Nephron progenitor cell (in vitro differentiated cells): ENCODE data around the gene MEI1.
"Not testable (repeated sequence)": the region's sequence is repeated elsewhere in the genome, so short reads cannot be mapped to it uniquely, and the experiment has no call there.

Source experiments
- DNase-seq: peaks from one replicate; pipeline ENCODE4 v3.0.0; 2021
- H3K27ac Mint-ChIP-seq: 2 replicates; pipeline ENCODE4 v1.8.0; 2021; ENCODE audit warnings: mild to moderate bottlenecking, moderate library complexity, mixed read lengths
- H3K27me3 Mint-ChIP-seq: 2 replicates; pipeline ENCODE4 v1.8.0; 2021; ENCODE audit warnings: mild to moderate bottlenecking, low read depth, mixed read lengths; ENCODE audit not compliant: poor library complexity
- H3K36me3 Mint-ChIP-seq: 2 replicates; pipeline ENCODE4 v1.8.0; 2021; ENCODE audit warnings: low read depth, mixed read lengths
- H3K4me1 Mint-ChIP-seq: 2 replicates; pipeline ENCODE4 v1.8.0; 2021; ENCODE audit warnings: mixed read lengths
- H3K4me3 Mint-ChIP-seq: 2 replicates; pipeline ENCODE4 v1.8.0; 2021; ENCODE audit warnings: mild to moderate bottlenecking, moderate library complexity, mixed read lengths
- H3K9me3 Mint-ChIP-seq: 2 replicates; pipeline ENCODE4 v1.8.0; 2021; ENCODE audit warnings: mild to moderate bottlenecking, moderate library complexity, mixed read lengths
- CTCF ChIP-seq: fragments of 200-600 bp; sonication (generic); IDR thresholded peaks from 2 replicates; pipeline ENCODE4 v1.5.0; 2021; ENCODE audit warnings: antibody characterized with exemption

The MEI1 gene

GRCh38 chr22:41664490-41664889 is 34.8 kb upstream of the MEI1 start:
- Mint-ChIP-seq H3K27me3 (no peaks in the 10 kb centered on the region), H3K4me1 (peaks cover 11% of the 10 kb centered on the region), H3K27ac (peak overlapping the region; percentile 81), H3K4me3 (no peak overlapping the region), H3K9me3 (no peaks in the 10 kb centered on the region), H3K36me3 (peaks cover 33% of the 10 kb centered on the region)
- DNase-seq, result no peak
- no peak for TF ChIP-seq CTCF

DNA sequence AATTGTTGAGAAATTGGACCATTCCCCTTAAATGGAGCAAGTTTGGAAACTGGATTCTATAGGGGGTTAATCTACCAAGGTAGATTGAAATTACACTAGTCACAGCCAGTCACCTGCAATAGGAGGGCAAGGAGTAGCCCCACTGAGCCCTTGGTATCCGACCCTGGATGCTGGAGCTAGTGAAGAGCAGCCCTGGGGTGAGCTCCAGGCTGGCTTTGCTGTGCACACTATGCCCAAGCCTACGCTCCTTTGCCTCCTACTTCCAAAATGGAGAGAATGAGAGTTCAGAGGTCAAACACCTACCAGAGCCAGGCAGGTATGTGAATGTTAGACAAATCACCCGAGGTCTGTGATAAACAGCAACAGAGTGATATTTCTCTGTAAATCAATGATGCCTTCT is 34.4 kb upstream of the MEI1 start:
- H3K4me3 Mint-ChIP-seq, result no peak overlapping the region
- peaks cover 11% of the 10 kb centered on the region for H3K4me1 Mint-ChIP-seq
- no peak for TF ChIP-seq CTCF
- no peaks in the 10 kb centered on the region for H3K27me3 Mint-ChIP-seq
- peaks cover 32% of the 10 kb centered on the region for H3K36me3 Mint-ChIP-seq
- DNase-seq, result no peak
- H3K9me3 Mint-ChIP-seq, result no peaks in the 10 kb centered on the region
- peak overlapping the region; percentile 81 for H3K27ac Mint-ChIP-seq

DNA sequence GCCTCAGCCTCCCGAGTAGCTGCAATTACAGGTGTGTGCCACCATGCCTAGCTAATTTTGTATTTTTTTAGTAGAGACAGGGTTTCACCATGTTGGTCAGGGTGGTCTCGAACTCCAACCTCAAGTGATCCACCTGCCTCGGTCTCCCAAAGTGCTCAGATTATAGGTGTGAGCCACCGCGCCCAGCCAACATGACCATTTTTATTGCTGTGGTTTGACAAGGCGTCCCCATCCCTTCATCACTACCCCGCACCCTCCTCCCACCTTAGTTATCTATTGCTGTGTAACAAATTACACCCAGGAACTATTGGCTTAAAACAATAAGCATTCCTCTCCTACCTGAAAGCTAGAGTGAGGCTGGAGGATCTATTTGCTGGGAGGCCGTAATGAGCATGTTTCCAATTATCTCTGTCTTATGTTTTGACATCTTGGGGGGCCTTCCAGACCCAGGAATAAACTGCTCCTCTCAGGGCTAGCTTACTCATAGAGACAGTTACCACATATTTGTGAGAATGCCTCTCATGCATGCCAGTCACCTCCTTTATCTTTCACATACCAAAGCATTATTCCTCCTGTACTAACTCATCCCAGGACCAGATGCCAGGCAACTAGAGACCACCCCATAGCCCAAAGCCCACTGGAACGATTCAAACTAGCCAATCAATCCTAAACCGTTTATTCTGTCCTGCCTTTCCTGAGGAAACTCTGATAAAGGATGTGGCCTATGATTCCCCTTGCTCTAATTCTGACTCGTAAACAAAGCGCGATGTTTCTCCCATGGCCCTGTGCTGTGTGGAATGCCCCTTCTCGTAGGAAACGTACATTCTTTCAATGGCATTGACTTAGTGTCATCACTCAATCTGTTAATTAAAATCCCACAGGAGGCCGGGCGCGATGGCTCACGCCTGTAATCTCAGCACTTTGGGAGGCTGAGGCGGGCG is 30.1 kb upstream of the MEI1 start:
- no peak for DNase-seq
- H3K4me1 Mint-ChIP-seq, result peaks cover 11% of the 10 kb centered on the region
- no peaks in the 10 kb centered on the region for H3K27me3 Mint-ChIP-seq
- peaks cover 26% of the 10 kb centered on the region for H3K36me3 Mint-ChIP-seq
- H3K4me3 Mint-ChIP-seq, result no peak overlapping the region
- H3K27ac Mint-ChIP-seq, result peak overlapping the region; percentile 24
- TF ChIP-seq CTCF, result no peak
- no peaks in the 10 kb centered on the region for H3K9me3 Mint-ChIP-seq

- Mint-ChIP-seq H3K36me3 (peaks cover 40% of the 10 kb centered on the region), H3K27ac (peak overlapping the region; percentile 79)
- H3K27me3 Mint-ChIP-seq, H3K4me3 Mint-ChIP-seq, DNase-seq, H3K9me3 Mint-ChIP-seq, H3K4me1 Mint-ChIP-seq: not testable (repeated sequence)
These were observed 27.2 kb upstream of the MEI1 start for GRCh38 chr22:41672096-41672495.

DNA sequence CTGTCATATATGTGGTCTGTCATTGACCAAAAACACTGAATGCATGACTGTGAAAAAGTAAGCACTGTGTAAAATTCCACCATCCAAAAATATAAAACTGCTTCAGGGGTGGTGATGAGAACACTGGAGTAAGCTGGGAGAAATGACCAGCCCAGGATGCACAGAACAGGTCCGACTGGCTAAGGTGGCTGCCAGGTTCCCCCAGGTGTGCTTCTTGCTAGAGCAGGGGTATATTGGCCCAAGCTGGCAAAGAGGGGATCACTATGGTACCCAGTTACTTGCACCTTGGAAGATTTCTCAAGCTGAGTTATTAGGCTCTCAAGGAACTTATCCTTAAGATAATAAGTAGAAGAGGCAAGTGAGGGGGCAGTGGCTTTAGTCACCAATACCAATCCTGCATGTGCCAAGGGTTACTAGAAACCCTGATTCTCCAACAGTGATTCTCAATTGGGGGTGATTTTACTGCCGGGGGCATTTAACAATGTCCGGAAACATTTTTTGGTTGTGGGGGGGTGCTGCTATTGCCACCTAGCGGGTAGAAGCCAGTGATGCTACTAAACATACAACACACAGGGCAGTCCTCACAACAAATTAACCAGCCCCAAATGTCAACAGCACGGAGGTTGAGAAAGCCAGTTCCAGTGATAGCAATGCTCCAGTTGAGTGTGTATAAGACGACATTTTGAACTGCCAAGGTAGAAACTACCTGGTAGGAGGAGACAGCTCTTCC is 26.4 kb upstream of the MEI1 start:
- H3K36me3 Mint-ChIP-seq, result peaks cover 46% of the 10 kb centered on the region
- peak overlapping the region; percentile 32 for H3K27ac Mint-ChIP-seq
- H3K9me3 Mint-ChIP-seq, result no peaks in the 10 kb centered on the region
- no peaks in the 10 kb centered on the region for H3K4me1 Mint-ChIP-seq
- H3K27me3 Mint-ChIP-seq, result peaks cover 3% of the 10 kb centered on the region
- no peak overlapping the region for H3K4me3 Mint-ChIP-seq
- DNase-seq, result no peak
- TF ChIP-seq CTCF, result no peak

DNA sequence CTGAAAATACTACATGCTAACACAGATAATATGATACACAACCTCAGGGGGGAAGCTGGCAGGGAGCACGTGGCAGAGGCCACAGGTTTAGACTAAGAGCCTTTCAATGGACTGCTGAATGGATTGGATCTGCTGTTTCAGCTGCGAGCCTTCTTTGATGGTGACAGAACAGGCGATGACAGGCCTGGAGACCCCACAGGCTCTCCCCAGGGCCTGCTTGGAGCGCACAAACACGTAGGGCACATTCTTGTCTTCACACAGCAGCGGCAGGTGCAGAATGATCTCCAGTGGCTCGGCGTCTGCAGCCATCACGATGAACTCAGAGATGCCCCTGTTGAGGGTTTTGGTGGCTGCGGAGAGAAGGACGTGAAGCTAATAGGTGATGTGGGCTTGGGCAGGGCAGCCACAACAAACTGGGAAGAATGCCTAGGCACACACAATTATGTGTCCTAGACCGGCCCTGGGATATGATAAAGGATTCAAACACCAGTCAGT is 24.4 kb upstream of the MEI1 start:
- H3K27me3 Mint-ChIP-seq, result peaks cover 3% of the 10 kb centered on the region
- TF ChIP-seq CTCF, result no peak
- DNase-seq, result no peak
- H3K9me3 Mint-ChIP-seq, result no peaks in the 10 kb centered on the region
- peaks cover 55% of the 10 kb centered on the region for H3K36me3 Mint-ChIP-seq
- peak overlapping the region; percentile 75 for H3K27ac Mint-ChIP-seq
- H3K4me3 Mint-ChIP-seq, result no peak overlapping the region
- H3K4me1 Mint-ChIP-seq, result no peaks in the 10 kb centered on the region
